GM19035 (cell line): Measurements from ENCODE around the gene LIF.
A peak's percentile ranks its signal among the peaks of the same experiment; 100 is the strongest.

Experiments used
- ATAC-seq: cut with Tn5 transposase; IDR thresholded peaks from one replicate; pipeline ENCODE4 v1.9.1; 2021; ENCODE audit not compliant: unreplicated experiment

LIF gene

GRCh38 chr22:30284666-30285065 lies 38.1 kb upstream of the LIF start:
- no peak for ATAC-seq

- ATAC-seq = no peak
Measured at GRCh38 chr22:30284172-30284571, 37.6 kb upstream of the LIF start.

GRCh38 chr22:30283342-30283741 lies 36.8 kb upstream of the LIF start:
- no peak for ATAC-seq

GRCh38 chr22:30282616-30283046 lies 36.1 kb upstream of the LIF start:
- ATAC-seq = no peak

- no peak for ATAC-seq
Measured at GRCh38 chr22:30280505-30280904, 33.9 kb upstream of the LIF start.

- ATAC-seq = no peak
Measured at GRCh38 chr22:30279932-30280331, 33.4 kb upstream of the LIF start.

- no peak for ATAC-seq
Measured at GRCh38 chr22:30279046-30279788, 32.7 kb upstream of the LIF start.

GRCh38 chr22:30277547-30278344 lies 31.2 kb upstream of the LIF start:
- ATAC-seq = no peak

GRCh38 chr22:30276039-30276438 lies 29.5 kb upstream of the LIF start:
- ATAC-seq = no peak

GRCh38 chr22:30275625-30276024 lies 29.1 kb upstream of the LIF start:
- no peak for ATAC-seq

- ATAC-seq = no peak
Measured at GRCh38 chr22:30274437-30274812, 27.9 kb upstream of the LIF start.

- no peak for ATAC-seq
Measured at GRCh38 chr22:30273711-30274436, 27.3 kb upstream of the LIF start.

- ATAC-seq = no peak
Measured at GRCh38 chr22:30272781-30273601, 26.4 kb upstream of the LIF start.

GRCh38 chr22:30270832-30271231 lies 24.3 kb upstream of the LIF start:
- no peak for ATAC-seq

- no peak for ATAC-seq
Measured at GRCh38 chr22:30268331-30268730, 21.8 kb upstream of the LIF start.

GRCh38 chr22:30267382-30268302 lies 21.1 kb upstream of the LIF start:
- no peak for ATAC-seq

GRCh38 chr22:30266445-30267381 lies 20.2 kb upstream of the LIF start, which contains the start of gene OSM:
OSM (minus strand) TSS chr22:30266851; CDS start chr22:30266799, 52 bp downstream.
- no peak for ATAC-seq

- ATAC-seq = peak; percentile 60
Measured at GRCh38 chr22:30265823-30266444, 19.4 kb upstream of the LIF start.
